Heart left ventricle (tissue), 16 donors: ENCODE results near the gene EIF2B5. TPM values are rescaled to one million over a fixed set of nuclear protein-coding genes. Genes with fewer than 3 reads are reported as not detected.

ENCODE experiments used
- ATAC-seq, 4 donors: fragments of 200-7000 bp; cut with Tn5 transposase; one replicate each; pipeline ENCODE4 v1.9.1; 2020 to 2022; ENCODE audit warnings: moderate library complexity in 4 of 4, mild to moderate bottlenecking in 3 of 4, moderate number of reproducible peaks in 1 of 4
- DNase-seq, 5 donors: peaks; one replicate each; pipeline ENCODE4 v3.0.0-alpha.2; 2020
- H3K27ac ChIP-seq, 12 donors: fragments of 200-600 bp; sonication (generic) in 4 of 12; one replicate each; pipeline versions ENCODE4 v1.5.0 to v1.8.0; 2016 to 2022; ENCODE audit warnings: mild to moderate bottlenecking in 2 of 12
- H3K27me3 ChIP-seq, 9 donors: fragments of 200-600 bp; sonication (generic) in 2 of 9; one replicate each; pipeline versions ENCODE4 v1.5.1 to v1.8.0; 2016 to 2022; ENCODE audit warnings: mild to moderate bottlenecking in 3 of 9
- H3K36me3 ChIP-seq, 9 donors: fragments of 200-600 bp; sonication (generic) in 2 of 9; one replicate each; pipeline versions ENCODE4 v1.5.0 to v1.8.0; 2018 to 2022; ENCODE audit warnings: mild to moderate bottlenecking in 2 of 9
- H3K4me1 ChIP-seq, 12 donors: fragments of 200-600 bp; sonication (generic) in 4 of 12; one replicate each; pipeline versions ENCODE4 v1.5.0 to v1.8.0; 2016 to 2022; ENCODE audit warnings: mild to moderate bottlenecking in 3 of 12
- H3K4me3 ChIP-seq, 12 donors: fragments of 200-600 bp; sonication (generic) in 4 of 12; one replicate each; pipeline versions ENCODE4 v1.5.0 to v1.8.0; 2017 to 2022; ENCODE audit warnings: mild to moderate bottlenecking in 9 of 12, moderate library complexity in 4 of 12
- H3K9me3 ChIP-seq, 12 donors: fragments of 200-600 bp; sonication (generic) in 4 of 12; one replicate each; pipeline versions ENCODE4 v1.5.0 to v1.8.0; 2016 to 2022; ENCODE audit warnings: mild to moderate bottlenecking in 1 of 12
- CTCF ChIP-seq, 12 donors: fragments of 200-600 bp; sonication (generic) in 4 of 12; IDR thresholded peaks; one replicate each; pipeline versions ENCODE4 v1.5.0 to v1.8.0; 2018 to 2022; ENCODE audit warnings: antibody characterized with exemption in 12 of 12, mild to moderate bottlenecking in 5 of 12
- POLR2A ChIP-seq, 2 donors: fragments of 450-650 bp; IDR thresholded peaks; one replicate each; pipeline ENCODE4 v1.6.1; 2017; ENCODE audit warnings: antibody characterized with exemption in 2 of 2, mild to moderate bottlenecking in 2 of 2, moderate library complexity in 2 of 2
- WGBS, 4 donors: extraction: QIAGEN DNeasy Blood & Tissue Kit in 2 of 4; methylation state at CpG; one replicate each; pipeline versions ENCODE4 v1.1.5 to v1.1.7; 2013 to 2018; 5-methylcytosine and 5-hydroxymethylcytosine counted together
- intact Hi-C, 10 donors: fragments of 100-400 bp; cut with DNase I; formaldehyde crosslinking; loops; one replicate each; pipeline versions ENCODE4 v1.11.1 to v1.14.2; 2022
- long read RNA-seq, 3 donors: library from polyadenylated mRNA; unstranded; transcript quantifications; one replicate each; pipeline ENCODE4 v2.0.0, GENCODE V29; 2020 to 2021
- polyA plus RNA-seq, 2 donors: library from polyadenylated mRNA; stranded (reverse); fragments of 200-250 nt; gene quantifications; one replicate each; pipeline ENCODE4 v1.2.3, GENCODE V29; 2013
- total RNA-seq, 9 donors: library from RNA; depleted of rRNA in 2 of 9; stranded (reverse); fragments of >200 nt in 2 of 9; fragmentation: NEBNext Ultra II Directional in 3 of 9; extraction: Animal tissue kit (Norgen Biotek cat#: 25700) in 3 of 9; gene quantifications; one replicate each; pipeline versions ENCODE4 v1.1.0 to v1.2.4, GENCODE V29; 2016 to 2023
- donor health status: ischemic (EF 13 %, LVEDD 7.1; RV severe dilation, severe dysfunction).
- donor health status: healthy with polysubstance abuse.
- donor health status: DM: no; HTN: yes; CAD: no.
- donor health status: DM: no; HTN: no; CAD: no.
- donor health status: ischemic (EF 25% LVEDD 6.9; RV normal size, moderate dysfunction).
- donor health status: ischemic (EF 25% LVEDD 5.7; RV mildly dilated, moderate dysfunction).
- donor health status: healthy.
- donor health status: DM: yes; HTN: yes; CAD: no.
- donor health status: ischemic (EF 35%, LVEDD 5.7; RV mildly dilated, moderate dysfunction).
- donor health status: nonischemic (EF 11% LVEDD 7.7; RV severe dilation, severe dysfunction).
- donor health status: DM: yes; HTN: yes; CAD: no.
- donor health status: PGD.
- donor health status: ischemic (EF 29% LVEDD 5.4; RV normal size, mild dysfunction).
- donor health status: nonischemic (EF 23%, LVEDD 6.1; RV moderate dilation, normal function).

Gene EIF2B5
- total RNA-seq (10 to 100 TPM; 24.5 to 39.0 (median 30.9) TPM), polyA plus RNA-seq (10 to 100 TPM; 28.5 to 58.2 TPM)
- long read RNA-seq, donor 1, transcript EIF2B5-201 (16 exons, 2,656 nt) = major isoform, 74 of 93 reads
- long read RNA-seq, donor 1, partial matches to known transcripts = 5 of 93 reads
- long read RNA-seq, donor 1, other reads (novel, unspliced or antisense) = 13 of 93 reads
- long read RNA-seq, donor 2, transcript EIF2B5-201 (16 exons, 2,656 nt) = major isoform, 31 of 45 reads
- long read RNA-seq, donor 2, partial matches to known transcripts = 10 of 45 reads
- long read RNA-seq, donor 2, other reads (novel, unspliced or antisense) = 3 of 45 reads
- long read RNA-seq, donor 3, transcript EIF2B5-201 (16 exons, 2,656 nt) = major isoform, 71 of 80 reads
- long read RNA-seq, donor 3, partial matches to known transcripts = 2 of 80 reads
- long read RNA-seq, donor 3, other reads (novel, unspliced or antisense) = 6 of 80 reads

- peak; percentile 14 to 77 (median 44) for TF ChIP-seq CTCF (IDR thresholded peaks at IDR 0.05)
- peak in 1 of 2 donors; percentile 58 for TF ChIP-seq POLR2A (IDR thresholded peaks at IDR 0.05)
- intact Hi-C loops = loop anchor here (2.0 to 10.0 kb wide), 12 partner anchors 19 to 241 kb away; partner anchors contain the start of genes ABCF3 (in 5 of the 10), ABCC5 (in 3 of the 10), ALG3 (in 3 of the 10) and EEF1AKMT4 (in 3 of the 10)
- DNase-seq (peak; percentile 93 to 96 (median 95)), ATAC-seq (peak; percentile 95 to 97 (median 96))
- Histone ChIP-seq H3K9me3 (no peaks in the 10 kb centered on the region), H3K27me3 (no peaks in the 10 kb centered on the region), H3K27ac (peak within 1 kb of the TSS; percentile 76 to 95 (median 91)), H3K4me1 (peaks cover 0 to 28% (median 18%) of the 10 kb centered on the region in 12 donors), H3K36me3 (peaks cover 0 to 33% (median 25%) of the 10 kb centered on the region in 9 donors), H3K4me3 (peak within 1 kb of the TSS; percentile 71 to 99 (median 90))
- 0 to 1% (median 1%) methylated on average over 31 to 56 of the region's 56 CpGs for whole genome bisulfite sequencing, 4 donors
These were observed at the start of gene EIF2B5 for GRCh38 chr3:184135149-184135910. TSS of gene EIF2B5 (plus strand) at chr3:184135358. CDS start at chr3:184135386, 28 bp downstream.

GRCh38 chr3:184085389-184085852 is 49.7 kb upstream of the EIF2B5 start:
- TF ChIP-seq CTCF (IDR thresholded peaks at IDR 0.05) (no peak), POLR2A (IDR thresholded peaks at IDR 0.05) (no peak)
- H3K27ac ChIP-seq = no peak overlapping the region
- ATAC-seq = no peak
- intact Hi-C loops = no loop called here
- no peaks in the 10 kb centered on the region for H3K36me3 ChIP-seq
- peaks cover 0 to 8% (median 0%) of the 10 kb centered on the region in 12 donors for H3K9me3 ChIP-seq
- no peaks in the 10 kb centered on the region for H3K27me3 ChIP-seq
- H3K4me1 ChIP-seq = no peaks in the 10 kb centered on the region
- H3K4me3 ChIP-seq = no peak overlapping the region
- DNase-seq = no peak
- 53 to 62% (median 58%) methylated on average over 3 of the region's 3 CpGs for WGBS, 4 donors

GRCh38 chr3:184092199-184092598 is 43.0 kb upstream of the EIF2B5 start:
- intact Hi-C loops = no loop called here
- no peaks in the 10 kb centered on the region for H3K4me1 ChIP-seq
- 91 to 92% (median 92%) methylated on average over 3 of the region's 3 CpGs for WGBS, 4 donors

More at GRCh38 chr3:184092199-184092598, 43.0 kb upstream of the EIF2B5 start:
- H3K27ac ChIP-seq = no peak overlapping the region
- peaks cover 0 to 28% (median 14%) of the 10 kb centered on the region in 12 donors for H3K9me3 ChIP-seq
- DNase-seq (no peak), ATAC-seq (no peak)
- TF ChIP-seq CTCF (IDR thresholded peaks at IDR 0.05) (no peak), POLR2A (IDR thresholded peaks at IDR 0.05) (no peak)
- no peak overlapping the region for H3K4me3 ChIP-seq
- no peaks in the 10 kb centered on the region for H3K36me3 ChIP-seq
- peaks cover 0 to 5% (median 0%) of the 10 kb centered on the region in 9 donors for H3K27me3 ChIP-seq
